Stimulated activated CD4-positive, alpha-beta T cell treated with anti-CD3 and anti-CD28 coated beads, Interleukin-12 subunit alpha, Interleukin-12 subunit beta, amount 100 ng/mL, for 4 hours (primary cell): ENCODE results near the gene MCOLN3.

Experiments
- DNase-seq: peaks from one replicate; pipeline ENCODE4 v3.0.0-alpha.2; 2020

MCOLN3 gene

GRCh38 chr1:85048296-85049064, at the start of gene MCOLN3:
TSS of gene MCOLN3 (minus strand) at chr1:85048500. CDS start at chr1:85045360, 3,140 bp downstream.
- peak; percentile 37 for DNase-seq

- no peak for DNase-seq
Measured at GRCh38 chr1:85093644-85094043, 45.3 kb upstream of the MCOLN3 start.

- no peak for DNase-seq
Measured at GRCh38 chr1:85091671-85092280, 43.5 kb upstream of the MCOLN3 start.

- DNase-seq = no peak
Measured at GRCh38 chr1:85090225-85090624, 41.9 kb upstream of the MCOLN3 start.

GRCh38 chr1:85089203-85089602, 40.9 kb upstream of the MCOLN3 start:
- no peak for DNase-seq

GRCh38 chr1:85088408-85088784, 40.1 kb upstream of the MCOLN3 start:
- DNase-seq = no peak

- no peak for DNase-seq
Measured at GRCh38 chr1:85087659-85088407, 39.5 kb upstream of the MCOLN3 start.

- DNase-seq = no peak
Measured at GRCh38 chr1:85085417-85085816, 37.1 kb upstream of the MCOLN3 start.

GRCh38 chr1:85078903-85079302, 30.6 kb upstream of the MCOLN3 start:
- DNase-seq = no peak

GRCh38 chr1:85074365-85074964, 26.2 kb upstream of the MCOLN3 start:
- no peak for DNase-seq

- DNase-seq = no peak
Measured at GRCh38 chr1:85070972-85071492, 22.7 kb upstream of the MCOLN3 start.

GRCh38 chr1:85068846-85069245, 20.5 kb upstream of the MCOLN3 start:
- no peak for DNase-seq

- no peak for DNase-seq
Measured at GRCh38 chr1:85065550-85065949, 17.2 kb upstream of the MCOLN3 start.

GRCh38 chr1:85062425-85063026, 14.2 kb upstream of the MCOLN3 start:
- DNase-seq = no peak

GRCh38 chr1:85061711-85062424, 13.6 kb upstream of the MCOLN3 start:
- DNase-seq = peak; percentile 59

- no peak for DNase-seq
Measured at GRCh38 chr1:85060038-85060437, 11.7 kb upstream of the MCOLN3 start.

- no peak for DNase-seq
Measured at GRCh38 chr1:85059563-85059962, 11.3 kb upstream of the MCOLN3 start.

GRCh38 chr1:85058786-85059185, 10.5 kb upstream of the MCOLN3 start:
- no peak for DNase-seq

- no peak for DNase-seq
Measured at GRCh38 chr1:85058311-85058710, 10.0 kb upstream of the MCOLN3 start.

- DNase-seq = no peak
Measured at GRCh38 chr1:85054664-85055063, 6.4 kb upstream of the MCOLN3 start.

- DNase-seq = no peak
Measured at GRCh38 chr1:85049735-85050166, 1.5 kb upstream of the MCOLN3 start.
